Activated CD4-positive, CD25-positive, alpha-beta regulatory T cell (primary cell): ENCODE results near the gene PPARG.

Source experiments
- DNase-seq, 4 experiments: peaks; one replicate each; lab custom pipeline; 2025; lab: John Stamatoyannopoulos, UW

Gene PPARG

DNA sequence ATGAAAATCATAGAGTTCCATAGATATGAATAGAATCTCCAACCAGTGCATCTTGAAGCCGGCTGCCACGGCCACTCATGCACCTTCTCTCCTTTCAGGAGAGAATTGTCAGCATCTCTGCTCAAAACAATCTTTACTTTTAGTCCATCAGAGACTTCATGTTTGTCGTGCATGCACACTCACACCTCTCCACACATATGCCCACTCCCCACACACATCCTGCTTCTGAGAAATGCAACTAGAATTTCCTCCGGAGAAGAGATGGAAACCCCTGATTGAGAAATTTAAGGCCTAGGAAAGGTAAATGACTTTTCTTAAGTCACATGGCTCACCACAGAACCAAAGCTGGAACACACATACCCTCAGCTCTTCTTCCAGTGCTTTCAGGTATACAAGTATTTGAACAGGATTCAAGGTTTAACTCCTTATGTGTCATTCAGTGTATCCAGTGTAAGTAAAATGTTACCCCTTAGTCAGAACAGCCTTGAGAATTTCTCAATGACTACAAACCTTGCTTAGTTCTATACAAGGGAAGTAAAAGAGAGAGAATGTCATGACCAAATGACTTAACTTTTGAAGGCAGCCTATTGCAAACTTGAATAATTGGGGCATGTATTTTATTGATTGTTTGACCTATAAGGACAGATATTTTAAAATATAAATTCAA is 126.3 kb downstream of the PPARG start:
- no peak for DNase-seq

DNA sequence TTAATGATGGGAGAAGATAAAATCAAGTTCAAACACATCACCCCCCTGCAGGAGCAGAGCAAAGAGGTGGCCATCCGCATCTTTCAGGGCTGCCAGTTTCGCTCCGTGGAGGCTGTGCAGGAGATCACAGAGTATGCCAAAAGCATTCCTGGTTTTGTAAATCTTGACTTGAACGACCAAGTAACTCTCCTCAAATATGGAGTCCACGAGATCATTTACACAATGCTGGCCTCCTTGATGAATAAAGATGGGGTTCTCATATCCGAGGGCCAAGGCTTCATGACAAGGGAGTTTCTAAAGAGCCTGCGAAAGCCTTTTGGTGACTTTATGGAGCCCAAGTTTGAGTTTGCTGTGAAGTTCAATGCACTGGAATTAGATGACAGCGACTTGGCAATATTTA is 127.9 kb downstream of the PPARG start:
- no peak for DNase-seq

DNA sequence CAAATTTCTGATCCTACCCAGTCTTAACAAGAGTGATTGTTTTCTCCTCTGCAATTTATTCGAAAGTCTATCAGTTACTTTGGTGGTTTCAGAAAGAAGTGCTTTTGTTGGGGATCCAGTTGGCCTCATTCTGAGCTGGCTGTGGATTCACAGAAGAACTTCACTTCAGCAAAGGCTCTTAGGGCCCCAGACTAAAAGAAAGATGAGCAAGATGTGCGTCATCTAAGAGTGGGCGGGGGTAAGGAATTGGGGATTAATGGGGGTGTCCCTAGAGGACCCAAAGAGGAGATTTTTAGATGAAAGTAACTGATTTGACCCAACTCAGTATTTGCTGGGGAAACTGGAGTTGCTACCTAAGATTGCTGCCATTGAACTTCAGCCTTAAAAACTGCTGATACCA is 131.5 kb downstream of the PPARG start:
- DNase-seq, result no peak

DNA sequence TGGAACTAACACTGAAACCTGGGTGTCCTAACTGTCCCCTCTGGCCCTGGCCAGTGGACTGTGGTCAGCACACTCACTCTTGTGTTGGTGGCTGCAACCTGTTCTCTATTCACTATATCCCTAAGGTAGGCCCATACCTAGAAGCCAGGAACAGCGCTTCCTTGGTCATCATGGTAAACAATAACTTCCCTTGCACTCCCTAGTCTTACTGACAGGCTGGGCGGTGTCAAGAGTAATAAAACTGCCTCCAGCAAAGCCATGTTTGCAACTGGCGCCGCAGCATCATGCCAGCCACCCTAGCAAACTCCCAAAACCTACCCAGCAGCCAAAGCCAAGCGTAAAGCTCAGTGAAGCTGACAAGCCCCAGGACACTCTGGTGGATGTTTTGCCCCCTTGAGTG is 132.3 kb downstream of the PPARG start:
- DNase-seq, result no peak

DNA sequence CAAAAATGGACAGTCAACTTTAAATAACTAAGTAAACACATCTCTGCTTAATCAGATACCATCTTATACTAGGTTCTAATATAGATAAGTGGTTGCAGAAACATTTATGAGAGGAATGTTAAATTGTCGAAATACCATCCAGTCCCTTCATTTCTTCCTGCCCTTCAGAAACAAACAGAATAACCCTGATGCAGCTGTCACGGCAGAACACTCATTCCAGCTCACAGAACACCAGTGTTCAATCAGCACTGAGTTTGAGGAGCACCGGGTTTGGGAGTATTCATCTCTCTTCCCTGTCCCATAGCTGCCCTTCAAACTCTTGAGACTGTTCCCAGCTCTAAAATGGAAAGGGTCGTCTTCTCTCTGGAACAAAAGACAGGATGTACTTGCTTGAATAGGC is 134.3 kb downstream of the PPARG start:
- no peak for DNase-seq

DNA sequence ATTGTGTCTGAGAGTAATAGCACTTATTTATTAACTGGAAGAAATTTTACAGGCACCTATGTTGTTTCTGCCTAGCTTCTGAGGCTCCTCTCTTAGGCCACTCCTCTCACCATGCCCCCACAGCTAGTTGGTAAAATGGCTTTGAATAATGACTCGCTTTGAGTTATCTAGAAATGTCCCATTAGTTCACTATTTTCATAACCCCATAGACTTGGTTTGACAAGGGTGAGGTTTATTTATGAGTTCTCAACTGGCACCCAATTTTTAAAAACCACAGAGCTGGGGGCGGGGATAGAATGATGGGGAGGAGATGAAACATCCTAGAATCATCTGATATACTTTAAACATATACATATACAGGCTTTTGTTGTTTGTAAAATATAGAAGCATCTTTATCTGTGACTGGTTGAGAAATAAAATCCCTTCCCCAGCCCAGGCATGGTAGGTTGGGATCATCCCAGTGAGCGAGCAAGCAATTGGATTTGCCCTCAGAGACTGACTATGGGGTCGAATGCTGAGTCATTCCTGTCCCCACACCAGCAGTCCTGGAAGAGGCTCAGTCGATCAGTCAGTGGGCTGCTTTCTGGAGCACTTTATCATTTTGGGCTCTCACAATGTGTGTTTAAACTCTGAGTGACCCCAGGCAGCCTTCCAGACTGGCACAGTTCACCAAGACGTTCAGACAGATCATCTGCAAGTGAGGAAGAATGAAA is 135.2 kb downstream of the PPARG start:
- no peak for DNase-seq

DNA sequence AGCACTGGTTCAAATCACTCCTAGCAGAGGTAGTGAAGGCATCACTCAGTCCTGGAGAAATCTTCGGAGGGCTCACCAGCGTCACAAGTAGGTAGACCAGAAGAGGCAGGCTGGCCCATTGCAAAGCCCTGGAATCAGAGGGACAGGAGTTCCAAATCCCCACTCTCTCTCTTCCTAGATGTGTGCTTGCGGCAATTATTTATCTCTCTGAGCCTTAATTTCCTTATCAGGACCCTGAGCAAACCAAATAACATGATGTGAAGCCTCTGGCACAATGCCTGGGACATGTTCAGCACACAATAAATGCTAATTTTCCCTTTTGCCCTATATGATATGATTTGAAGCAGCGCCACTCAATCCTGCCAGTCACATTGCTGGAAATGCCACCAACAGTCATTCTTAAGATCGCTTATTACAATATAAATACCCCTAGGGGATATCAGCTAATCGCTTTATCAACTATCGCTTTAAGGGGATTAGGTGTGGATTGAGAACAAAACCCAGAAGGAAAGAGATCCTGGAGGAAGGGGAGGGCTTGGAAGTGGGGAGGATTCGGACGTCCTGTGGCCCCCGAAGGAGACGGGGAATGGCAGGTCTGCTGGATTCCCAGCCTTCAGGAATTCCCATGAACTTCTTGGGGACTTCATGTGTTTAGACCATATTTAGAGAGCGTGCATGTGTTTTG is 135.9 kb downstream of the PPARG start:
- DNase-seq, result no peak

DNA sequence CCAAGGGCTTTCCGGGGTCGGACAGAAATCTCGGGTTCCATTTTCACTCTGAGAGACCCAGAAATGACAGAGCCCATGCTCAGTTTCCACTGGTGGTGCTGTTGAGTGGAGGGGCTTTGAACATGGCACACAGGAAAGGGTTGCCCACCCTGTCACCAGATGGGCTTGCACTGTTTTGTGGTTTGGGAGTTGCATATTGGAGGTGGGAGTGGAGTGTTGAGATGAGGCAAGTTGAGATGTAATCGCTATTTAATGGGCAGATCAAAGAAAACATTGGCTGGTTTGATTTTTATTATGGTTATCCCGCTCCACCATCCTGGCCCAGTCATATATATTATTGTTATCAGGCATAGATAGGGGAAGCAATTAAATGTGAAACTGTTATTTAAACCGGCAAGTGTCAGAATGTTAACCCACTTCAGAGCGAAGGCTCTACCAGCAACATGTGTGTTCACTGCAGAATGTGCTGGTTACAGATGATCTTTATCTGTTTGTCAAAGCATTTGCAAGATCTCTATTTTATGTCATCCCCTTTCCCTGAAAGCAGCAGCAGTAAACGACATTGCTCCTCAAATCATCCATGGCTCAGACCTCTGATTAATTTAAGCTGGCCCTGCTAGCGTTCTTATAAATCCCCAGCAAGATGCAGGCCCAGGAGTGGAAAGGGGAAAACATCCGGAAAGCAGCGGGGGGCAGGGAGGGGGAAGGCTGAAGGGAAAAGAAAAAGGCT is 137.1 kb downstream of the PPARG start:
- DNase-seq, result no peak

DNA sequence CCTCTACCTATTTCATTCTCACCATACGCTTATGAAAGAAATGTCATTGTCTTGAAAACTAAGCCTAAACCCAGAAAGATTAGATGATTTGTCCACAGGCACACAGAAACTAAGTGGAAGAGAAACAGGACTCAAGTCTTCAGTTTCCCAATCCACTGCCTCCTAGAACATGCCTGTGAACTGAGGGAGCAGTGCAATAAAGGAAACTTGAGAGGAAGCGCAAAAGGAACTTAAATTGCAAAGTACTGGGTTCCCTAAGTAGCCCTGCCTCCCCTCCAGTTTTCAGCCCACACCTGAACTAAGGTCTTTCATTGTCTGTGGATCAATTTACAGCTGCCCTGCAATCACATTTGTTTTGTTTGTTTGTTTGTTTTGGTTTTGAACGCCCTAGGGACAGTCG is 138.7 kb downstream of the PPARG start:
- DNase-seq, result no peak

DNA sequence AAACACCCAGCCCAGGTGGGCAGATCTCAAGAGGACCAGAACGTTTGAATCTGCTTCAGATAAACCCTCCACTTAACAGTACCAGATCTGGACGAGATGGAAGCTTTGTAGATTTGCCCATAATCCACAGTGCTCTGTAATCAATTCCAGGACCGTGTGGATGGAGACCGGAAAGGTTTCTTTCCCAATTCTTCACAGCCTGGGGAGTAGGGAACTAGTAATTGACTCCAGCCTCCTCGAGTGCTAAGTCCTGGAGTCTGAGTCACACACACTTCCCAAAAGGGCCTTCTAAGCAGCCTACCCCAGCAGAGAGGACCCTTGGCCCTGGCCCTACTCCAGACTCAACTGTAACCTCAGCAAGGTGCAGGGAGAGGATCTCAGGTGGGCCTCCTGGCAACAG is 139.3 kb downstream of the PPARG start:
- no peak for DNase-seq

DNA sequence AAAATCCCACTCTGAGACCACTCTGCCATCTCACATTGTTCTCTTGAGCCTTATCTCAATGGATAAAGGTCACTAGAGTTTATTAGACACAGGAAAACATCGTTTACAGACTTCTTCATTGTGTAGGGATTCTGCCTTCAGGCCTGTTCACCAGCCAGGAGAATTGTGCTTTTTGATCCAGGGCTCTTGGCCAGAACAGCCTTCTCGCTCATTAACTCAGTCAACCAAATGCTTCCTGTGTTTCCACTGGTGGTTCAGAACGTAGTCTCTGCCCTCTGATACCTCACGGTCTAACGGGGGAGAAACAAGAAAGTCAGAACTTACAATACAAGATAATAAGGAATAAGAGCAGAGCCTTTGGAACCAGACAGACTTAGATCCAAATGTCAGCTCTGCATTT is 141.2 kb downstream of the PPARG start:
- no peak for DNase-seq

DNA sequence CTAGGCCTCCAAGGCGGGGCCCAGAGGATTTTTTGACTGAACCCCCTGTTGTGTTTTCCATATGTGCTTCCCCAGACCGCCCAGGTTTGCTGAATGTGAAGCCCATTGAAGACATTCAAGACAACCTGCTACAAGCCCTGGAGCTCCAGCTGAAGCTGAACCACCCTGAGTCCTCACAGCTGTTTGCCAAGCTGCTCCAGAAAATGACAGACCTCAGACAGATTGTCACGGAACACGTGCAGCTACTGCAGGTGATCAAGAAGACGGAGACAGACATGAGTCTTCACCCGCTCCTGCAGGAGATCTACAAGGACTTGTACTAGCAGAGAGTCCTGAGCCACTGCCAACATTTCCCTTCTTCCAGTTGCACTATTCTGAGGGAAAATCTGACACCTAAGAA is 145.0 kb downstream of the PPARG start:
- DNase-seq, result no peak

DNA sequence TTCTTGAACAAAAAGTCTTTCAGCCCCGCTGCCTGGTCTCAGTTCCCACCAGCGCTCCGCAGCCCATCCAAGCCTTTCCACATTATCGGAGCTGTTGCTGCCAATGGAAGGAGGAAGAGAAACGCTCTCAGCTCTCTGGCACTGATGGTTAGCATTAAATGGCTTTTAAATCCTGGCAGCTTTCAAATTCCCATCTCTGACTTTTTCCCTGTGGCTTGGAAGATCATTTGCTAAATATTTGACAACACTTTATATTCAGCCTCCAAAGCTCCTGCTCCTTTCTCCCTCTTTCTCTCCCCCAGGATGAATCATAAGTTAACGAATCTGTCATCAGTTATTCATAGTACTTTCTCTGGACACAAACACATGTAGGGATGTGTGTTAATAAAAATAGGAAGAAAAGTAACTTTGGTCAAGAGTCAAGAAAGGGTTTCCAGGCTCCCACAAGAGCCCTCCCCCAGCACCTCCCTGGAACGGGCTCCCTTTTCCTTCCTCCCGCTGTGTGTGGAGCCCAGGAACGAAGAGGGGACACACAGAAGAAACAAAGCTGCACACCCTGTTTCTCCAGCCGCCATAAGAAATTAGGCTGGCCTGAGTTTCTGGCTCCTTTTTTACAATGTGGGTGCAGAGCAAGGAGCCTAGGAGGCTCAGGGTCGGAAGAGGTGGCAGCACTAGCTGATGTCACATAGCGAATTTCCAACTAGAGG is 147.8 kb downstream of the PPARG start:
- no peak for DNase-seq

DNA sequence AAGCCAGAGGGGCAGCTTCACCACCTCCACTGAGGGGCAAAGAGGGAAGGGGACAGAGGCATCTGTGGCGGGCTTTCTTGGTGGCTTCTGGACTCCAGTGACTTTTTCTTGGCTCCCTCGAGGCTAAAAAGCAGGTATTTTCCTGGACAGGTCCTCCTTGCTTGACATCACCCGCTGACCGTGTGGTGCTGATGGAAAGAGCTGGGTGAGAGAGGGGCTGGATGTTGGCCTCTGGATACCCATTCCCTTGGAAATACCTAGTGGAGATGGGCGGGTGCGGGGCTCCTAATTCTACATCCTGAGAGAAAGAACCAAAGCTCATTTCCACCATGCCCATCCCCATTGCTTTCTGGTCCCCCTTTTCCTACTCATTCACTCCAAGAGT is 148.3 kb downstream of the PPARG start:
- DNase-seq, result no peak

DNA sequence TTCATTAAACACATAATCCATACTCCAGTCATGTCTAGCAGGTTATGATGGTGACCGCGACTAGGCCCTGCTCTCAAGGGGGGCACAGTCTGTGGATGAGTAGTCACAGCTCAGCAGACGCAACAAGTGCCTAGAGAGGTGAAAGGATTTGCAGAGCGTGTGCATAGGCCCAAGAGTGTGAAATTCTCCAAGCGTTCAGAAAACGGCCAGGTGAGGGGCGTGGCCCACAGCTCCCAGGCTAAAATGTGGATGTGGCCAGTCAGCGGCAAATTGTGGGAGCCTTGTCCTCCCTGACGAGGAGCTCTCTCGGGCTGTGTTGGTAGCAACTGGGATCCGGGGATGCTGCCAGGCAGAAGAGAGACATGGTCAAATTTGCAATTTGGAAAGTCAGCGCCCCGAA is 149.0 kb downstream of the PPARG start:
- DNase-seq, result no peak

DNA sequence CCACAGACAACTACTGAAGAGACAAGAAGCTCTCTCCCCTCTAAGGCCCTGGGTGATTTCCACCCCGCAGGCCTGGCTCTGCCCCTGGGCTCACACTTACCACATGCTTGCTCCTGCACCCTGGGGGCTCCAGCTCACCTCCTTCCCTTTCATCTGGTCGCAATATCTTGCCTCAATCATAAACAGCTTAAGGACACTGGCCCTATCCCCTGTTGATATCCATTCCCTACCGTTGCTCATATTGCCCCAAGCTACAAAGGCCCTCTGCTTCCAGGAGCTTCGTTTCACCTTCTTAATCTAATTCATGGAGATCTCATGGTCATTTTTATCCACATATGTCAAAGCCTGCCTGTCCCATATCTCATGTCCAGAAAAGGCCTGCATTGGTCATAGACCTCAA is 149.4 kb downstream of the PPARG start:
- no peak for DNase-seq

DNA sequence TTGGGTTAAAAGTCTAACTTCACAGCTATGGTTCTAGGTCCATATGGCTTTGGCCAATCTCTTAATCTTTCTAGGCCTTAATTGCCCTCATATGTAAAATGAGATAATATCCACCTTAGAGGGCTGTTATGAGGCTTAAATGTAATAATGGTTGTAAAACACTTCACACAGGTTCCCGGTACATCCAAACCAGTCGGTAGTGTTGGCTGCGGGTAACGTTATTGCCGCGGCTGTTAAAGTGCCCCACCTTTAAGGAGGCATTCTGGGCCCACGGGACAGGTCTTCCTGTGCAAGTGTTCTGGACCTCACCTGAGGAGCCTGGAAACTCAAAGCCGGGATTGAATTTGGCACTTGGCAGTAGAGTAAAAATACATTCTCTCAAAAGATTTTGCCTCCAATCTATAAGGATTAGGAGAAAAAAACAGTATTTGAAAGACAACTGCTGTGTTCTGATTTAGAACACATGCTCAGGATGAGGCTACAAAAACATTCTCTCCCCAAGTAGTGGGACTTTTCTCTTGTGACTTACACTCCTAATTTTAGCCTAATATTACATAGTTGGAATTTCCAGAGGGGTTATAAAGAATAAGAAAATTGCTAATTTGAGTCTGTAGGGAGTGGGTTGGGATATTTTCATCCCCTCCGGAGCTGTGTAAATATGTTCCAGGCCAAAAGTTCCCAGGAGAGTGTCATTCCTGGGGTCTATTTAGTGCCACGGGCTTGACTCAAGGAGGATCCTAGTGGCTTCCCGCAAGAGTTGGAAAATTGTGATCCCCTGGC is 150.5 kb downstream of the PPARG start:
- no peak for DNase-seq

DNA sequence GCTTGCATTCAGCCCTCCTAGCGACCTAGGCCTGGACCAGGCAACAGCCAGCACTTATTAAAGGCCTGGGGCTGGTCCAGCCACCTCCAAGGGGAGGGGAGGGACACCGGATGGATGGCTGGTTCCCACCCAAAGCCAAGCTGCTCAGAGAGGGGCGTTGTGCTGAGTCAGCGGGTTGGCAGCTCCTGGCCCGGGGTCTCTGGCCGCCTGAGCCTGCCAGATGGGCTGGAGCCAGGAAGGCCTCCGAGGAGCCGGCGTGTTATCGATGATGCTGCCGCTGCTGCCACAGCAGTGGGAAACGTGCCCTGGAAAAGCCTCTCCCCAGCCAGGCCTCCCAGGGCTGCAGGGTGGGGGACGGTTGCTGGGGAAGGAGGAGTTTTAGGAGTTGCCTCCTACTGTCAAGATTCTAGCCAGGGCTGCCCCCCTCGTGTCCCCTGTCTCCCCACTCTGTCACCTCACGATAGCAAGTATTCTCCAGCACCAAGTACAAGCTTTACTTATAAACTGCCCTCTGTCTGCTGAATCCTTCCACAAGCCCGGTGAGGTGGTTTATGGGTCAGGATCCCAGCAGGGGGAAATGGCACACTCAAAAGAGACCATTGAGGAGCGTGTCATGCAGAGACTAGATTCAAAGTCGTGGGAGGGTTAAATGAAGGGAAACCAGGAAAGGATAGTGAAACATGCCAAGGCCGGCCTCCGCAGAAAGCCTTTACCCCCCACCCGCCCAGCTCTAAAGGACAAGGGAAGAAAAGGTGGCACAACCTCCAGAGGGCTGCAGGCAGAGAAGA is 152.3 kb downstream of the PPARG start:
- no peak for DNase-seq

DNA sequence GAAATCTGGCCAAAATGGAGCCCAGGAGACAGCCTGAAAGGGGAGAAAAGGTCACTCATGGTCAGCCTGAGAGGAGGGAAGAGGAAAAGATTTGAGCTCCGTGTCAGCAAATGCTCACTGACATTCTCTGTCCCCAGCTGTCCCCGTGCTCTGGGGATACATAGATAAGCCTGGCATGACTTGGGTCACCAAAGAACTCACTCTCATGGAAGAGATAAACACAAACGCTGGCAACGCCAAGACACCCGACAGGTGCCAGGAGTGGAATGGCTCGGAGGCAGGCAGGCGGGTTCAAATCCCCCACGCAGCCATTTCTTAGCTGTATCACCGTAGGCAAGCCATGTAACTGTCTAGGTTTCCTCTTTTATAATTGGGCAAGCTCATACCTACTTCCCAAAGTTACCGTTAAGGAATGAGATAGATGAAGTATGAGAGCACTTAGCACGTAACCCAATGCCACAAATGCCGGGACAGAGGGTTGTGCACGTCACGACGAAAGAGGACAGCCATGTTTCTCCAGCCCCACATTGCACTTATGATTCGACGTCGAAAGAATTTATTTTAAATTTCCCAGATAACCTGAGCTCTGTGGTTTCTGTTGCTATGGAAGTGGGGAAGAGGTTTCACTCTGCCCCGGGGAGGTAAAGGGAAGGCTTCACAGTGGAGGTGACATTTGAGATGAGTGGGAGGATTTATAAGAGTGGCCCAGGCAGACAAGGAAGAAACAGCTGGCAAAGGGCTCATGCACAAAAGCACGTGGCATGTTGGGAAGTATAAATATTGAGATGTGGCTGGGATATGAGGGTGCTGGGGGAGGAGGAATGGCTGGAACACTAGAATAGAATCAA is 154.0 kb downstream of the PPARG start:
- DNase-seq, result no peak
